Stimulated activated CD4-positive, alpha-beta T cell treated with anti-CD3 and anti-CD28 coated beads, Interleukin-4, amount 100 ng/mL, for 4 hours (primary cell): Measurements from ENCODE around the gene ANK2.

Experiments used
- DNase-seq, 2 experiments: peaks; one replicate each; pipeline ENCODE4 v3.0.0-alpha.2; 2020

Gene ANK2

DNA sequence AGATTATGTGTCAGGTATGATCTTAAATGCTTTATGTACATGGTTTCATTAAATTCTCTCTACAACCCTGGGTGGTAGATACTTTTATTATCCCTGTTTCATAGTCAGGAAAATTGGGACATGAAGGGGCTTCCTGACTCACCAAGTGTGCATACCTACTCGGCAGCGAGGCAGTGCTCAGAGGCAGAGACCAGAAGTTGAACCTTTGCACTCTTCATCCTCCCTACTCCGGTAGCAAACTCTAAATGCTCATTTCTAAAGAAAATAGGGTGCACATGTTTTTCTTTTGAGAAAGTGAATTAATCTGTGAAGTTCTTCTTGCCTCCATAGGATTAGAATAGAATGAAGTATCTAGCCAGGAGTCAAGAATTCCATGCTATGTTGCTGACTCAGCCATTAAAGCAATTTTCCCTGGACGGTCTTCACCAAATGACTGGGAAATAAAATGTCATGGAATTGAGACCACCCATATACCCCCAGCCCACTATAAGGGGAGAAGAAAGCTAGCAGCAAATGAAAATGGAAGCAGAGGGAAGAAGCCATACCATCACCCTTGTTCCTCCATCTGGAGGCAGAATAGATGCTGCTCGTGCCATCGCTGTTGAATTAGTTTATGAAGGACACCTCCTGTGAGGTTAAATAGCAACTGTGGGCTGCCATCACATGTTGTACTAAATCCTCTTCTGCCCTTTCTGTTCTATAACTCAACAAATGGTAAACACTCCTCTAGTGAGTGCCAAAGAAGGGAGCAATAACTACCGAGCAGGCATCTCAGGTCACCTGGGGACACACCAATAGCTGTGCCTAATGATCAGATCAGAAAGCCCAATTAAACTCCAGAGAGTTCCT is 356.6 kb downstream of the ANK2 start:
- no peak for DNase-seq

DNA sequence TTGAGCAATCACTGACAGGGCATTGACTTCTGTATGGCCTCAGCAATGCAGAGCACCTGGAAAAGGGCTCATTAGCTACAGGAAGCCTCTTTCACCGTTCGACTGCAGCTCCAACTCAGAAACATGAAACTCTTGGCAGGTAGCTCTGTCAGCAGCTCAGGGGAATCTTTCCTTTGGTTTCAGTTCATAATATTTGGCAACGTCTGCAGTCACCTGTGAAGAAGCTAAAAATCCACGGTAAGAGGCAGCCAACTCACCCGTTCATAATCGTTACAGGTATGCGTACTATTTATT is 357.2 kb downstream of the ANK2 start:
- DNase-seq = no peak

DNA sequence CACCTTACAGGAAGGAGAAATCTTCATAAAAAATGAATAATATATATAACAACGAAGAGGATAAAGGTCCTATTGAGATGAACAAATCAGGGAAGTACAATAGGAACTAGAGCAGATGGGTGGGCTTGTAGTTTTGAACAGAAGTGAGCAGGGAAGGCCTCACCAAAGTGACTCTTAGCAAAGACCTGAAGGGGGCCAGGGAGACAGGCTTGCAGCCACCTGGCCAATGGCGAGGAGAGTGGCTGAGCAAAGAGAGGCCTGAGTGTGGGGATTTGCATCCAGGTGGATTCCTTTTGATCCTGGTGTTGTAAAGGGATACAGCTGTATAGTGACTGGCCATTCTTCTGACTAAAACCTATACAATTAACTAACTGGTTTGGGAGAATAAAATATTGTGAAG is 358.0 kb downstream of the ANK2 start:
- DNase-seq = no peak

GRCh38 chr4:113409181-113409580 is 359.7 kb downstream of the ANK2 start:
- no peak for DNase-seq

DNA sequence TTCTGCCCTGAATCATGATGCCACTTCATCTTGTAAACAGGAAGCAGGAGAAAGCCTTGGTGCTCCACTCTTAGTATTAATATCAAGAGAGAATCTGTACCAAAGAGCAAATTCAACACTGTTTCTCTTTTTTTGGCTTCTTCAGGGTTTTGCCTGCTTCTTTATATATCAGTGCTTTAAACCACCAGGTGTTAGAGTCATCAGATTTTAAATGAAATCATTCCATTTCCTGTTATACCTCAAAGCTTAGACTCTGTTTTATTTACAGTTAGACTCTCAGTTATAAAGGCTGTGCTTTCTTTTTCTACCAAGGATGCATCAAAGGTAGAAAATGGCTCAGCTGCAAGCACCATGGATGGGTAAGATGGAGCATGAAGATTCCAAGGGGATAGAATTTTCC is 361.2 kb downstream of the ANK2 start:
- DNase-seq = no peak

- no peak for DNase-seq
Observed at GRCh38 chr4:113411496-113411938, 362.1 kb downstream of the ANK2 start.

GRCh38 chr4:113419631-113420030 is 370.2 kb downstream of the ANK2 start:
- DNase-seq = no peak

GRCh38 chr4:113420938-113421337 is 371.5 kb downstream of the ANK2 start:
- no peak for DNase-seq

DNA sequence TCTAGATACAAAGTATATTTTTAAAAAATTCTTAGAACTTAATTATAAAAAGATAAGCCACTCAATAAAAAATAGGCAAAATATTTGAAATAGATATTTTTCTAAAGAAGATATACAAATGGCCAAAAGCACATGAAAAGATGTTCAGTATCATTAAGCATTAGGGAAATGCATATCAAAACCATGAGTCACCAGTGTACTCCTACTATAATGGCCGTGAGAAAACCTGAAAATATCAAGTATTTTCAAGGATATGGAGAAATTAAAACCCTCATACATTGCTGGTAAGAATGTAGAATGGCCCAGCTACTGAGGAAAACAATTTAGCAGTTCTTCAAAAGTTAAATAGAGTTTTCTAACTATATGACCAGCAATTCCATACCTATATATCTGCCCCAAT is 374.2 kb downstream of the ANK2 start:
- no peak for DNase-seq

DNA sequence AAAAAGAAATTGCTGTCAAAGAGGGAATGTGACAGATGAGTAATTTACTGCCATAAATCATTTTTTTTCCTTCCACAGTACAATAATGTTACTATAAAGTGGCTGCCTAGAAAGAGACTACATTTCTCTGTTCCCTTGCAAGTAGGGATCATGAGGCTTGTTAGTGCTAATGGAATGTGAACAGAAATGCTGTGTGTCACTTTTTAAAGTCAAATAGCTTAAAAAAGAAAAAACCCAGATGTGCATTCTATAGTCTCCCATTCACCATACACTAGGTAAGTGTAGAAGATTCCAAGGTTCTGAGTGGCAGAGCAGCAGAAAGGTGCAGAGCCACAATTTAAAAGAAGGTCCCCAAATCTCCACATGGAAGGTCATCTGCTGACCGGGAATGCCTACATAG is 383.7 kb downstream of the ANK2 start:
- no peak for DNase-seq
